Measurements from ENCODE around the gene ARNT2.
"Not testable (repeated sequence)": the region's sequence is repeated elsewhere in the genome, so short reads cannot be mapped to it uniquely, and the experiment has no call there.

The ARNT2 gene

DNA sequence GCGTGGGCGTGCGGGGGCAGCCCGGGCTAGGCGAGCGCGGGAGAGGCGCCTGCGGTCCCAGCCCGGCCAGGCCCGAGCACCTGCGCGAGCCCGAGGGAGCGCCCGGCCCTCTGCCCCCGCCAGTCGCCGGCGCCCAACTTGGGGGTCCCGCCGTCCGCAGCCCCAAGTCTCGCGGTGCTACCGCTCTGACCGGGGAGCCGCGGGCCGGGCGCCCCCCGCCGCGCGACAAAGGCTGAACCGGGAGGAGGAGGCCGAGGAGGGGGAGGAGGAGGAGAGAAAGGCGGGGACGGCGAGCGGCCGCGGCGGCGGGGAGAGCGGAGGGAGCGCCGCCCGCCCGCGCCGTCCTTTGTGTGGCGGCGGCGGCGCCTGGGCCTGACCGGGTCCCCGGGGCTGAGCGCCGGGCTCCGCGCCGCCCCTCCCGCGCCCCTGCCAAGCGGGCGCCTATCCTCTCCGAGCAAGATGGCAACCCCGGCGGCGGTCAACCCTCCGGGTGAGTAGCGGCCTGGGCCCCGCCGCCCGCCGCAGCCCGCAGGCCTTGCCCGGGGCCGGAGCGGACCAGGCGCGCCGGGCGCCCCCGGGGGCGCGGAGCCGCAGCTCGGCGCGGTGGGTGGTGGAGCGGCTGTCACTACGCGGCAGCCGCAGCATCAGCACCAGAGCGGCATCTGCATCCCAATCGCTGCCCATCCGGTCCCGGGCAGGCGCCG, at the start of gene ARNT2:
Gene ARNT2 (plus strand): TSS at position 326 of the 704 bp plus-strand sequence. CDS start 134 bp downstream, at position 460.
- in situ Hi-C loops (cut with MboI; ENCODE audit: low sequenced_read_pairs): no loop called here

DNA sequence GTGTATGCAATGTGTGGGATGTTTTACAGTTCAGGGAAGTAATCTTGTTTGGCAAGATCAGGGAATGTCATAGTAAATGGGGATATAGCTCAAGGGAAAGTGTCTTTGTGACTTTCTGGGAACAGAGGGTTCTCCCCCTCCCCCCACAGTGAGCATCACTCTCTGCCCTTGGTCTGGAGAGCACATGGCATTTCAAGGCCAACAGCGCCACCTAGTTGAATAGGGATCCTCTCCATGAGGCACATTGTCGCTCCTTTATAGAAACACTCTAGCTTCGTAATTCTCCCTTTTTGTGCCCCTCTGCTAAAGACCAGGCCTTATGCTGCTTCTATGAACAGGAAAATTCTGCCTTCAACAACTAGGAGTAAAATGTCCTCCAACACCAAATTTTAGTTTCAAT, 37.1 kb upstream of the ARNT2 start:
- in situ Hi-C loops (cut with MboI; ENCODE audit: low sequenced_read_pairs): no loop called here

DNA sequence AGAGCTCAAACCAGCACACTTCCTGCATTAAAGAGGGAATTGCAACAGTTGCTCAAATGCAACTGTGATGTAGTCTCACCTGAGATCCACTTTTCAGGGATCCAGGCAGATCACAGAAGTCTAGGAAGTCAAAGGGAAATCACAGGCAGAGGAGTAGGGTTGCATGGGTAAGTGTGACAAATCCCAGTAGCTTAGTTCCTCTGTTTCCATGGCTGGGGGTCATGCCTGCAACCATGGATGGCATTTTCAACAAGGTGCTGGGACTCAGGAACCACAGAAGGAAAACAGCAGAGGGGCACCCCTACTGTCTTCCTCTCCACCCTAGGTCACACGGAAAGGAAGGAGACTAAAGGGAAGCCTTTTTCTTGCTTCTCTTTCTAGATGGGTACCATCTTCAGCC, 36.5 kb upstream of the ARNT2 start:
- in situ Hi-C loops (cut with MboI; ENCODE audit: low sequenced_read_pairs): no loop called here

DNA sequence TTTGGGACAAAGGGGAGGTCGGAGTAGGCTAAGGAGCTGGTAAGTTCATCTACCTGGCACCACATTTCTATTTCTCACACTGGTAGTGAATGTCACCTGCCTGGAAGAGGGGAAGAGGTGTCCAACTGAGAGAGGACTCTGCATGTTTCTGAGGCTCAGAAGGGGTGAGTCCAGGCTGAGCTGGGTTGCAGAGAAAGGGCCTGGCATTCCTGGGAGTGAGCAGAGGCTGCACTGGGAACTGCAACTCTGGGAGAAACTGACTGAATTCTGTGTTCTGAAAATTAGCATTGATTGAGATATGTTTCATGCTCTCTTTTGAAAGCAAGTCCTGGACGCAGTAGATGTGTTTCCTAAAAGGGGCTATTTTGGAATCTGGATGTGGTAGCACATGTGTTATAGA, 32.3 kb upstream of the ARNT2 start:
- in situ Hi-C loops (cut with MboI; ENCODE audit: low sequenced_read_pairs): no loop called here

DNA sequence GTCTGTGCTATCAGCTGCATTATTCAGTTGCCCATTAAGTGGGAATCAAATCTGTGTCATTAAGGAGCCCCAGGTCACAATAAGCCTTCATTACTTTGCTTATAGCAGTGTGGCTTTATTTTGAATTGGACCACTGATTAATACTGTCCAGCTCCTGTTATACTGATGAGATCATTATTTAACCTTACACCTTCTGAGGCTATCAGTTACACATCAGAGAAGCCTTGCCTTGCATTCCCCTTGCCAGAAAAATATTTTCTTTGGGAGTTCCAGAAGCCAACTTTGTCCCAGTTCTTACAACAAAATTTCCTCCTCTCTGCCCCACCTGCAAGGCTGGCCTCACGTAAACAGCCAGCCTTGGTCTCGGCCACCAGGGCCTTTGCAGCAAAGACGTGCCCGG, 29.7 kb upstream of the ARNT2 start:
- in situ Hi-C loops (cut with MboI; ENCODE audit: low sequenced_read_pairs): no loop called here

DNA sequence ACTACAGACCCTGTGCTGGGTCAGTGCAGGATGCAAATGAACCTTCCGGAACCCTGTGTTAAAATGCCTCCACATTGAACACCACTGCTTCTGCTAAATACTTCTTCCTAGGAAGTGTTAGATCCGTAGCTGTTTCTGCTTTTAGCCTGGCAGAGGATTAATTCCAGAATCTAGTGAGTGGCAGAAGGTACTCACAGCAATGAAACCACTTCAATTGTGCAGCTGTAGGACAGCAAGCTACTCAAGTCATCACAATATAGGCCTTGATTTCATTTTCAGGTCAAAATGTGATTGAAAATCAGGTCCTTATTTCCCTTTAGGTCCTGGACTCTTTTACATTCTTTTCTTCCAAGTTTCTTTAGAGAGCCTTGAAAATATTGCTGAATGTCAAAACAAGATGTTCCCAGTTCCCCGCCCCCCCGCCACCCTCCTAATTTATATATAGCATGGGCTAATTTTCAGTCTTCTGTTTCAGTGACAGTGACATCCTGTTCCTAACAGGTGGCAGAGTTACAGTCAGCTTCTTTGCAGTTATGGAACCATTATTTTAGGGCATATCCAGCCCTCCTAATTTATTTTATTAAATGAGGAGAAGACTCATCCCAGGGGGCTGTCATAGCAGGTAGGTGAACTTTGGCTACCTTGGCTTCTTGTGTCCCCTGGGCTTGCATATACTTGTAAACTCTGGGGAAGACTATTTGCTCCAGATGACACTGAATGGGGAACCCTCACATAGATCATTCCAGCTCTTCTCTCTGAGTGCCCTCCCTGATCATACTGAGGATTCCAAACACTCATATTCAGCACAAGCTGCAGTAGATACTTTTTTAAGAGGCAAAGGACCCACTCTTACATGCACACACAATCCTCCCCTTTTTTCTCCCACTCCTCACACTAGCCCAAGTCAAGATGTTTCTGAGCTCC, 28.0 kb upstream of the ARNT2 start:
- in situ Hi-C loops (cut with MboI; ENCODE audit: low sequenced_read_pairs): no loop called here

DNA sequence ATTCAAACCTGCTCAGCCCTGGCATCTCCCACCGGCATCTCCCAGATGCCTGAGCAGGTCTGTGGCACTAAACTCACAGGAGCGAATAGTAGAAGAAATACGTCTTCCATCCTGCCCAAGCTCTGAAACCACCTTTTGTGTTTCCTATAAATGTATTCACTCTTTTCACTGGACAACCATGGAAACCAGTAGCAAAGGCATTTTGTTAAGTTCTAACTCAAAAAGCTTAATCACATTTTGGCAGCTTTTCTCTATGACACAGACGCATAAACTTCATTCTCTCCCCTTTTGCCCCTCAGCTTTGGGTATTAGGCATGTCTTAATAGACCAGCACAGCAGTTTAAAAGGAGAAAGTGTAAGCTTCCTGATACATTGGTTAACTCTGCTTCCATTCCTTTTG, 24.5 kb upstream of the ARNT2 start:
- in situ Hi-C loops (cut with MboI; ENCODE audit: low sequenced_read_pairs): no loop called here

DNA sequence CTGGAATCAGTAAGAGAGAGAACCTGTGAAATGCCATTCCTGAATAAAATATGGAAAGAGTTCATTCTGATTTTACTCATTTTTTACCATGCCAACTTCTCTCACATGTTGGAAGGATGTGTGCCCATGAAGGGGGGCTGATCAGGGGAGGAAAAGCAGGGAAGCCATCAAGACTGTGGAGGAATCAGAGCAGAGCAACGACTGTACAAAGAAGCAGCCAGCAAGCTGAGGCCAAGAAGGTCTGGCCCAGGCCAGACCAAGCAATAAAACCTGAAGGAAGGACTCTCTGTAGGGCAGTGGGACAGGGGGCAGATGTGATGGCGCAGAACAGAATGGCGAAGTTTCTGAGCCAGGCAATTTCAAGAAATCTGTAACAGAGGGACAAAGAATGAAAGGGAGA, 24.0 kb upstream of the ARNT2 start:
- in situ Hi-C loops (cut with MboI; ENCODE audit: low sequenced_read_pairs): no loop called here

DNA sequence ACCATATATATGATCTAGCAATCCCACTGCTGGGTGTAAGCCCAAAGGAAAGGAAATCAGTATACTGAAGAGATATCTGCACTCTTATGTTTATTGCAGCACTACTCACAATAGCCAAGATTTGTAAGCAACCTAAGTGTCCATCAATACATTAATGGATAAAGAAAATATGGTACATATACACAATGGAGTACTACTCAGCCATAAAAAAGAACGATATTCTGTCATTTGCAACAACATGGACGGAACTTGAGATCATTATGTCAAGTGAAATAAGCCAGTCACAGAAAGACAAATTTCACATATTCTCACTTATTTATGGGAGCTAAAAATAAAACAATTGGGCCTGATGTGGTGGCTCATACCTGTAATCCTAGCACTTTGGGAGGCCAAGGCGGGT, 21.9 kb upstream of the ARNT2 start:
- in situ Hi-C loops (cut with MboI; ENCODE audit: low sequenced_read_pairs): no loop called here

DNA sequence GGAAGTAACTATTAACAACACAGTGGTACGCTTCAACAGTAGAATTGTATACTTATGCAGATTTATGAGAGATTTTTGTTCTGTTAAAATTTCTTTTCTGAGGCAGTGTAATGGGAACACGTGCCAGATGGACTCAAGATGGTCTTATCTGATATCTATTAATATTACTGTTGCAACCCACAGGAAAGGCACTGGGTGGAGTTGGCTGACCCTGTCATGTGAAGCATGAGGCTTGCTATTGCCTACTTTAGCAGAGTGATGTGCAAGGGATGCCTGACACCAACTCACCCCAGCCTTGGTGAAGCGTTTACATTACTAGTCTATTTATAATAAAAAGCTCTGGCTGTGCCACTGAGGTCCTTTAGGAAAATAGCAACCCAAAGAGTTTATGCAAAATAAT, 19.8 kb upstream of the ARNT2 start:
- in situ Hi-C loops (cut with MboI; ENCODE audit: low sequenced_read_pairs): no loop called here

DNA sequence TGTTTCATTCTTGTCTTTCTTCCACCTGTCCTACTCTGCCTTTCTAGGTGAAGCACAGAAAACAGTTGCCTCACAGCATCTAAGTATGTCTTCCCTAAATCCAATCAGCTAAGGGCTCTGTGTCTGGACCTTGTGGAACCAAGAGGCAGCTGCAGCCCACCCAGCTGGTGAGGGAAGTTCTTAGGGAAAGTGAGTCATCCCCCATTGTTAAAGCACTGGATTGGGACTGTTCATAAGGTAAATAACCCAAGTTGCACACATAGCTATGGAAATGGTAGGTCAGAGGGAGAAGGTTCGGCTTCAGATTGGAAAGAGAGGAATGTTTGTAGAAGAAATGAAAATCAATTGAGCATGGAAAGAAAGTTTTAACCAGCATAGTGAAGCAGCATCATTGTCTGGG, 18.0 kb upstream of the ARNT2 start:
- in situ Hi-C loops (cut with MboI; ENCODE audit: low sequenced_read_pairs): no loop called here

DNA sequence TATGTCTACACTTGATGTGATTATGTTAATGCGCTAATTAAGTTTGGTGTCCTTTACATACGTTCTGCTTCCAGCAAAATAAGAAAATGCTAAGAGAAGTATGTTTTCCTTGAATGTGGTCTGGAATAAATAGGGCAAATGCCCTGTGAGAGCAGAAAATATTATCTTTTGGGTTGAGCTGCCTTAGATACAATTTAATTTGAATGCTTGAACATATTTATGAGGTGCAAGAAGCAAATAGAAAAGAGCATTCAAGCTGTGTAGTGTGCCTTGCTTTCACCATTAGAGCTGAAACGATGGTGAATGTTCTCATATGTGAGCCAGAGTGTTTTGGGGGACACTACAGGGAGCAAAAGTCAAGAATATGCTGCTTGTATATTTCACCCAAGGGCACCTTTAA, 15.9 kb upstream of the ARNT2 start:
- in situ Hi-C loops (cut with MboI; ENCODE audit: low sequenced_read_pairs): no loop called here

DNA sequence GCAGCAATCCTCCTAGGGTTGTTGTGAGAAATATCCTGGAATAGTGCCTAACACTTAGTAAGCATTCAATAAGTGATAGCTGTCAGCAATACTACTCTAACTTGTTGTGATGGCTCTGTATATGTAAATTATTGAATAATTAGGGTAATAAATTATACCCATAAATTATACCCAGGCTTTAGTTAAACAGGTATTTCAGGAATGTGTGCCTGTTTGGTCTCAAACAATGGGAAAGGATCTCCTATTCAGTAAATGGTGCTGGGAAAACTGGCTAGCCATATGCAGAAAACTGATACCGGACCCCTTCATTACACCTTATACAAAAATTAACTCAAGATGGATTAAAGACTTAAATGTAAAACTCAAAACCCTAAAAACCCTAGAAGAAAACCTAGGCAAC, 14.8 kb upstream of the ARNT2 start:
- in situ Hi-C loops (cut with MboI; ENCODE audit: low sequenced_read_pairs): no loop called here

DNA sequence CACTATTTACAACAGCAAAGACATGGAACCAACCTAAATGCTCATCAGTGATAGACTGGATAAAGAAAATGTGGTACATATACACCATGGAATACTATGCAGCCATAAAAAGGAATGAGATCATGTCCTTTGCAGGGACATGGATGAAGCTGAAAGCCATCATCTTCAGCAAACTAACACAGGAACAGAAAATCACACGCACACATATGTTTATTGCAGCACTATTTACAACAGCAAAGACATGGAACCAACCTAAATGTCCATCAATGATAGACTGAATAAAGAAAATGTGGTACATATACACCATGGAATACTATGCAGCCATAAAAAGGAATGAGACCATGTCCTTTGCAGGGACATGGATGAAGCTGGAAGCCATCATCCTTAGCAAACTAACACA, 13.2 kb upstream of the ARNT2 start:
- in situ Hi-C loops (cut with MboI; ENCODE audit: low sequenced_read_pairs): not testable (repeated sequence)

DNA sequence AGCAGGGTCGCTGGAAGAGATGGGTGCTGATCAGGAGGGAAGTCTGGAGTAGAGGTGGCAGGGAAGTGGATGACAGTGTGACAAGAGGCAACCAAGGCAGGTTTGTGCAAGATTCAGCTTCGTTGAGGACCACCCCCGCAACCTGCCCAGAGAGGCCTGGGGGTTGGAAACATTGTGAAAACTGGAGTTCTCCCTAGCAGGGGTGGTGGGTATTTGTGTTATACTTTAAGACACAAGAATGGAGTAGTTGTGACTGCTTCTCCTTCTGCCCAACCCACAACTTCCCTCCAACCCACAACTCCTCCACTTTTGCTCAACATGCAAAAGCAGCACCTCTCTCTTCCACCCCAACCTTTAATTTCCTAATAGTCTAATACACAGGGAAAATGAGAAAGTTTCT, 8.6 kb upstream of the ARNT2 start:
- in situ Hi-C loops (cut with MboI; ENCODE audit: low sequenced_read_pairs): no loop called here

DNA sequence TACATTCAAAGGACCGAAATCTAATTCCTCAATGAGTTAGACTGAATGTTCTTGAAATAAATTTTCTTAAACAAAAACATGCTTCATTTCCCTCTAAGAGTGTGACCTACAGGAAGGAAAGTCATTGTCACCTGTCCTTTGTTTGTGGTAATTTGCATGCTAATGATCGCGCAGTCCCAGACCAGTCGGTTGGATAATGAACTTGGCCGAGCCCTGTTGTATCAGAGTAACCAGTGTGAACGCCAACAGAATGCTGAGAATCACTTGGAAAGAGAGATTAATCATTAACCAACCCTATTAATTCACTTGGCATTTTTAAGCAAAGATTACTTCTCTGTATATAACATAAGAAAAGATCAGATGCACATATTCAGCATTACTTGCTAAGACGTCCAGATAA, 8.1 kb upstream of the ARNT2 start:
- in situ Hi-C loops (cut with MboI; ENCODE audit: low sequenced_read_pairs): no loop called here

DNA sequence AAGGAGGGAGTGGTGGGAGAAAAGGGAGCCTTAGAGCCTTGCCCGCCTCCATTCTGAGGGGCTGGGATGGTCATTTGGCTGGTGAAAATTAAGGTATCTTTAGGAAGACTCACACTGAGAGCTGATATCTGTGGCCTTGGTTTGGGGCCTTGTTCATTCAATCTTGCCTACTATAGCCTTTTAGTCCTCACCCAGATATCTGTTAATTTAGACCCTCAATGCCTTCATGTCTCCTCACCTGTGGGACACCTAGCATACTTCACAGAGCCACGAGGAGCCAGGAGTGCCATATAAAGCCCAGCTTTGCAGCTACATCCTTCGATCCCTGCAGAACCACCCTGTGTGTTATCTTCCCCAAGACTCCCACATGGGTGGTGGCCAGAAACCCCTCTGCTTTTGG, 4.7 kb upstream of the ARNT2 start:
- in situ Hi-C loops (cut with MboI; ENCODE audit: low sequenced_read_pairs): no loop called here

DNA sequence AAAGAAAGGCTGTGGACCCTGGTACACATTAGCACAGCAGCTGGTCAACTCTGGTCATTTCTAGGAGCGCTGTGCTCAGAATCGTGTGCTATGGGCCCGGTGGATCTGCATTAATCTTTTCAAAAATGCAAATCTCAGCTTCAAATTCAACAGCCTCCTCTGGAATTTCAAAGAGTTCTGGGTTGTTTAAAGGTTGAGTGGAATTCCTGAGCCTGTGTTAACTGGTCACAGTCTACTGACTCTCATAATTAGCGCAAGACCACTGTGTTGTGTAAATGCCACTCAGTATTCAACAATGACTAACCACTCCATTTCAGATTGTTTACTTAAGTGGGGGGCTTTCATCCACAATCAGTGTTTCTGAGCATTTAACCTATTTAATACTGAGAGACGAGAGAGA, 2.7 kb upstream of the ARNT2 start:
- in situ Hi-C loops (cut with MboI; ENCODE audit: low sequenced_read_pairs): no loop called here

DNA sequence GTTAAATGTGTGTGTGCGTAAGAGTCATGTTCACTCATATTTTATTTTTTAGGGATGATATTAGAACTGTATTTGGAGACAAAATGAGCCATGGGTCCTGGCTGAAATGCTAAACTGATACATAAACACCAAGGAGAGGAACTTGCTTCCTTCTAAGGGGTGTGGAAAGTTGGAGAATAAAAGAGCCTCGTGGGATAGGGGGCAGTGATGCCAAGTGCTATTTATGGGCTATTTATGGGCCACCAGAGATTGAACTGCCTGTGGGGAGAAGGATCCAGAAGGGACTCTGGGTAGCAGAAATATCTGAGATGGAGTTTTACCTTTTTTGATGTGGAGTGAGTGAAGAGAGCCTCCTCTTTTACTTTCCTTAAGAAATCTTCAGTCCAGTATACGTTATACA, 1.8 kb upstream of the ARNT2 start:
- in situ Hi-C loops (cut with MboI; ENCODE audit: low sequenced_read_pairs): no loop called here

DNA sequence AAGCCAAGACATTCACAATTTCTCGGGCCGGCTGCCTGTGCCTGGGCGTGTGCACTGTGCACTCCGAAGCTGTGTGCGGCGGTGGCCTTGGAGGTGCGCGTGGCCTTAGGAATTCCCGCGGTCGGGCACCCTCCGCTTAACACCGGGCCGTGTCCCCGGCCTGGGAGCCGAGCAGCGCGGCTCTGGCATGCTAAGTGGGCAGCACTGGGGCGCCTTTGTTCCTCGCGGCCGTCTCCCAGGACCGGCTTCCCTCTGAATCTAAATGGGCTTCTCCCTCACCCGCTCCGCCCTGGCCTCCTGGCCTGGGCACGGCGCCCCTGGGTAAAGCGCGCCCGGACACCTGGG, 498 bp upstream of the ARNT2 start:
- in situ Hi-C loops (cut with MboI; ENCODE audit: low sequenced_read_pairs): no loop called here

DNA sequence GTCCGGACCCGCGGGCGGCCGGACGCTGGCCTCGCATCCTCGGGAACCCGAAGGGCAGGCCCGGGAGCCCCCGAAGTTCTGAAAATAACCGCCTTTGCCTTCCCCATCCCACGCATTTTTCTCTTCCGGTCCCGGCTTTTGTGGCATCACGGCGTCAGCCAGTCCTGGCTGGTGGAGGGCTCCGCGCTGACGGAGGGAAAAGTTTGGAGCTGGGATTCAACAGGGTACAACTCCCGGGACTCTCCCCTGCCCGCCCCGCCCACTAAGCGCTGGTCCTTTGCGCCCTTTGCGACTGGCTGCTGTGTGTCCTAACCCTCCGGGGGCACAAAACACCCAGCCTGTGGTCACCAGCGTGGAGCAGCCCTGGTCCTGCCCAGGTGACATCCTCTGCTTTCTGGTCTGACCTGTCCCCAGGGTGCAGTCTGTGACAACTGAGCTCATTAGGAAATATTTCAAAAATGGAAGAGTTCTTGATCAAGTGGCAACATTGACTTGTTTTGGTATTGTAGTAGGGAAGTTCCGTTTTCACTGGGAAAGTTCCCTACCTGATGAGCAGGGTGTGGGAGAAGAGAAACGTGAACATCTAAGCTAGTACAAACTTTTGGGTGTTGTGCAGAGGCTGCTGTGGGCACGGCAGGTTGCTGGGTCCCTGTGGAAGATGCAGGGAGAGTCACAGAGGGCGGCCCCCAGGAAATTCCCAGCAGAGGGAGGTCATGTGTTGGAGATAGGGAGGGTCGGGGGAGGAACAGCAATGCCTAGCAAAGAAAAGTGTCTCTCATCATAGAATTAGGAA, 775 bp downstream of the ARNT2 start:
- in situ Hi-C loops (cut with MboI; ENCODE audit: low sequenced_read_pairs): no loop called here

DNA sequence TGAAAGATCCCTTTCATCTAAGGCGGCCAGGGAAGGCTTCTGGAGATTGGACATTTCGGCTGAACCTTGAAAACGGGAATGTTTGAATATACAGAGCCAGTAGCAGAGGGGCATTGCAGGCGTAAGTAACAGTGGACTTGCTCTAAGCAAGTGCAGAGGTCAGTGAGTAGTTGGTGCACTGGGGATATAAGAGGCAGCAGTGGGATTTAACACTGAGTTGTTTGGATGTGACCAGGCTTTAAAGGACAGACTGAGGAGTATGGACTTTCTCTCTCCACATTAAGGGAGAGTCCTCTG, 1.3 kb downstream of the ARNT2 start:
- in situ Hi-C loops (cut with MboI; ENCODE audit: low sequenced_read_pairs): no loop called here
